Activated CD4-positive, alpha-beta T cell treated with anti-CD3 and anti-CD28 coated beads for 48 hours (primary cell): ENCODE measurements around the gene MRGPRX2.

Source experiments
- DNase-seq: peaks from one replicate; pipeline ENCODE4 v3.0.0-alpha.2; 2020

MRGPRX2 gene

DNA sequence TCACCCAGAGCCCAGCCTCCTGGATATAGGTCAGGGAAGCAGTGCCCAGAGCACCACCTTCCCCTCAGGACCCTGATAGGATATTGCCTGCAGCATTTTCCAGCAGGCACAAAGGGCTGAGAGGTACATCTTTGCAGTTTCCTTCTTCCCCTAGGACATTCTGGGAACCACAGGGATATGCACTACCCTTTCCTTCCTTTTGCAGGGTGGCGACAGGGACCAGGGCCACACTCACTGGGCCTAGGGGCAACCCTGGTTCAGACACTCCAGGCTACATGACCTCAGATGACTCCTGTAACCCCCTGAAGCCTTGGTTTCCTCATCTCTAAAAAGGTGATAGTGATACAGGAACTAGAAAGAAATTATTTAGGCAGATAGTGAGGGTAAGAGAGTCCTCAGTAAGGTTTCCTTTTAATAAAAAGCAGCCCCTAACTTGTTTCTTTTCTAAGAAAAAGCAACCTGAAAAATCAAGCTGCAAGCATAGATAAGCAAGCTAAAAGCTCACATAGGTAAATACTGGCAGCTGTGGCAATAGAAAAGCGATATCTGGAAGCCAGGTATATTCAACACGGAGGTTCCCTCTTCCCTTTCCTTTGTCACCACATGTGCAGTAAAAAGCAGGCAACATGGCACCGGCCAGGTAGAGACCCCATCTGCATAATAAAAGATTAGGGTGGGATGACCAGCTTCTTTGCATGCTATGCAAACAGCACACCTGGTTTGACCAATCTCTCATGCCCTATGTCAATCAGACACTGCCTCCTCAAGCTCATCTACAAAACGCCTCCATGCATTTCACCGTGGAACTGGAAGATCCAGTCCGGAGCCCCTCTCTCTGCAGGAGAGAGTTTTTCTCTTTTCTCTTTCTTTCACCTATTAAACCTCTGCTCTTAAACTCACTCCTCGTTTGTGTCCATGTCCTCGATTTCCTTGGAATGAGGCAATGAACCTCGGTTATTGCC is 13.2 kb upstream of the MRGPRX2 start:
- no peak for DNase-seq

DNA sequence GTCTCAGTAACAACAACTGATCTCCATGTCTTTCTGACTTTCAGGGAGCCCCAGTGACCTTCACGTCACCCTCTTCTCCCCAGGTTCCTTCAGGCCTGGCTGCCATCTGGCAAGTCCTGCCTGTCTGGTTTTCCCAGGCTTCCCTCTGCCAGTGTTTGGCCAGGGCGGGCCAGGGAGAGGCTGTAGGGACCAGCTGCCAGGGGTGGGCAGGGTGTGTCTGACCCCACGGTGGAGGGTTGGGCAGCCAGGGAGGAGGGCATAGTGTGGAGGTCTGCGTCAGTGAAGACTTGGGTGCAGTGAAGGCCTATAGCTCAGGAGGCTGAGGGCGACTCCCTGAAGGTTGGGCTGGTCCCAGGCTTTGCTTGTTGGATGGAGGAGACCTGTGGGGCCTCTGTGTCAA is 11.9 kb upstream of the MRGPRX2 start:
- DNase-seq = no peak

DNA sequence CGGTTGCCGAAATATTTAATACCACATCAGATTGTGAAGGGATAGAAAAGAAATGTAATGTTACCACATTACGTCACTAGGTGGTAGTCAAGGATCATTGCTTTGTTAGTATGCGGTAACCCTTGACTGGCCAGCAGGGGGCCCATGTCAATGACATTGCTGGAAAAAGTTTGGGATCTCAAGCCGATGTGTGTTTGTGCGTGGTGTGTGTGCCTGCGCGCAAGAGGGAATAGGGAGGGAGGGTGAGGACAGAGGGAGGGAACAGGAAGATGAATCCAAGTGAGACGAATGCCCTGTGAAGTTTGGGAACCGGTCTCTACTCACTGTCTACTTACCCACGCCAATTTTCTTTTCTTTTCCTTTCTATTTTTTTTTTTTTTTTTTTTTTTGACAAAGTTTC is 10.7 kb upstream of the MRGPRX2 start:
- peak; percentile 72 for DNase-seq

- DNase-seq = no peak
Measured at GRCh38 chr11:19059833-19060232, 684 bp downstream of the MRGPRX2 start.

DNA sequence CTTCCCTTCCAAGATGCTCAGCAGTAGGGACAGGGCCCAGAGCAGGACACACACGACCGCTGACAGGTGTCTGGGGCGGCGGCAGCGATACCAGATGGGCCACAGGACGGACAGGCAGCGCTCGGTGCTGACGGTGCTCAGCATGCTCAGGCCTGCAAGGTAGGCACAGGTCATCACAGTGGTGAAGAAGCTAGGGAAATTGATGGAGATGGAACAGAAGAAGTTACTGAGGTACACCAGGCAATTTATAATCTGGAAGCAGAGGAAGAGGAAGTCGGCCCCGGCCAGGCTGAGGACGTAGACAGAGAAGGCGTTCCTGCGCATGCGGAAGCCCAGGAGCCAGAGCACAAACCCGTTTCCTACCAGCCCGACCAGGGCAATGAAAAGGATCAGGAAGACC is 4.6 kb downstream of the MRGPRX2 start:
- DNase-seq = no peak

DNA sequence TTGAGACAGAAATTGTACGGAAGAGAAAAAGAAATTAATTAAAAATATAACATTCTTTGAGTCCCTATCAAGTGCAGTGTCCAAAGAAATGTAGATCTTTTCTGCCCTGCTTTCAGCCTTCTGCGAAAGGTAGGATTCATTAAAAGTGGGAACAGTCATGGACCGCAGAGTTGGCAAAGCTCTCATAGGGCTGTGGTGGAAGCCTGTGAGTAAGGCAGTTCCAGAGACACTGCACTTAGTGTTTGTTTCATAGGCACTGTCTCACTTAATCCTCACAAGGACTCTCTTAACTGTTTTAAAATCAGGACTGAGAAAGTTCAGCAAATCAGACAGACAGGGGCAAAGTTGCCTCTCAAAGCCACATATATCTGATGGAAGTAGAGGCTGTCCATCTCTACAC is 5.5 kb downstream of the MRGPRX2 start:
- DNase-seq = no peak

DNA sequence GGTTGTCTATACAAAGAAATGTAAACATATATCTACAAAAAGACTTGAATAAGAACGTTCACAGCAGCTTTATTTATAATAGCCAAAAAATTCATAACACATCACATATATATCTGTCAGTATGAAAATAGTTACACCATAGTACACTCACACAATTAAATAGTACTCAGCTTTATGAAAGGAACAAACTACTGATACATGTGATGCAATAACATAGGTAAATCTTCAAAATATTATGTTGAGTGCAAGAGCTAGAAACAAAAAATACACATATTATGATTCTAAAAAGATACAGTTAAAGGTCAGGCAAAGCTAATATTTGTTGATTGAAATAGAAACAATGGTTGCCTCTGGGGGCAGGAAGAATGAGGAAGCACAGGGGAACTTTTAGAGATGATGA is 6.6 kb downstream of the MRGPRX2 start:
- no peak for DNase-seq

DNA sequence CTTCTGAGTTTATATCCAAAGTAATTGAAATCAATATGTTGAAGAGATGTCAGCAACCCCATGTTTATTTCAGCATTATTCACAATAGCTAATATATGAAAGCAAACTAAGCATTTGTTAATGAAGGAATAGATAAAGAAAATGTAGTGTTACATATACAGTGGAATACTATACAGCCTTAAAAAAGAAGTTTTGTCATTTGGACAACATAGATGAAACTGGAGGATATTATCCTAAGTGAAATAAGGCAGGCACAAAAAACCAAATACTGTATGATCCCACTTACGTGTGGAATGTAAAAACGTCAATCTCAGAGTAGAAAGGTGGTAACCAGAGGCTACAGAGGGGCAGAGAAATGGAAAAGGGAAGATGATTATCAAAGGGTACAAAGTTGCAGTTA is 10.2 kb downstream of the MRGPRX2 start:
- DNase-seq = no peak

- no peak for DNase-seq
Measured at GRCh38 chr11:19049351-19049750, 11.2 kb downstream of the MRGPRX2 start.

DNA sequence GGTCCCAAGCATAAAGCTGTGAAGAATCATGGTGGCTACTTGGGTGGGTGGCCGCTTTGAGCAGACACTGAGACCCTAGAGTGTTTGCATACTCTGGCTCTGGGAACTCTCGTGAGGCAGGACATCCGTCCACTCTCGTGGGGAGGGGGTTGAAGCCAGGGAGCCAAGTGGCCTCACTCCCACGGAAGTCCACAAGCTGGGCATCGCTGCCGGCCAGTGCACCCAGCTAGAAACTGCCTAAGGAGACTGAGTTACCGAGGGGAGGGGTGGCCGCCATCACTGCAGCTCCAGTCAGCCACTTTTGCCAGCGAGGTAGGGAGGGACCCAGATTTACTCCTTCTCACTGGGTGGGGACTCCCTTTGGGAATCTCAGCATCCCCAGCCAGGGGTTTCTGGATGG is 20.5 kb downstream of the MRGPRX2 start:
- DNase-seq = no peak

DNA sequence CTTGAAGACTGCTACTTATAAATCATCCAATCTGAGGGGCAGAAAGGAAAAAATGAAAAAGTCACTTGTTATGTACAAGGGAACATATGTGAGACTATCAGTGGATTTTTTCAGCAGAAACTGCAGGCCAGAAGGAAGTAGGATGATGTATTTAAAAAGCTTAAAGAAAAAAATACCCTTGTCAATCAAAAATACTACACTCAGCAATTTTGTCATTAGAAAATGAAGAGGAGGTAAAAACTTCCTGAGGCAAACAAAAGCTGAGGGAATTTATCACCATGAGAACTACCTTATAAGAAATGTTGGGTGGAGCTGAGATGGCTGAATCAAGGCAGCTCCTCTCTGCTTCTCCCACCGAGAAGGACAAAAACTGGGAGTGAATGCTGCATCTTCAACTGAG is 21.1 kb downstream of the MRGPRX2 start:
- DNase-seq = no peak

DNA sequence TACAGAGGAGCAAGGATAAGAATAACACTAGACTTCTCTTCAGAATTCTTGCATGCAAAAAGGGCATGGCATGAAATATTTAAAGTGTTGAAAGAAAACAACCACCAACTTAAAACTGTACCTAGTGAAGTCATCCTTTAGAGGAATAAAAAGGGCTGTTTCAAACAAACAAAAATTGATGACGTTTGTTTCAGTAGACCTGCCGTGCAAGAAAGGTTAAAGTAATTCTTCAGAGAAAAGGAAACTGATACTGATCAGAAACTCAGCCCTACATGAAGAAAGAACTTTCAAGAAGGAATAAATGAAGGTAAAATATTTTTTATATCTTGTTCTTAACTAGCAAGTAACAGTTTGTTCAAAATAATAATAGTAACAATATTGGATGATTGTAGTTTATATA is 27.5 kb downstream of the MRGPRX2 start:
- DNase-seq = no peak

DNA sequence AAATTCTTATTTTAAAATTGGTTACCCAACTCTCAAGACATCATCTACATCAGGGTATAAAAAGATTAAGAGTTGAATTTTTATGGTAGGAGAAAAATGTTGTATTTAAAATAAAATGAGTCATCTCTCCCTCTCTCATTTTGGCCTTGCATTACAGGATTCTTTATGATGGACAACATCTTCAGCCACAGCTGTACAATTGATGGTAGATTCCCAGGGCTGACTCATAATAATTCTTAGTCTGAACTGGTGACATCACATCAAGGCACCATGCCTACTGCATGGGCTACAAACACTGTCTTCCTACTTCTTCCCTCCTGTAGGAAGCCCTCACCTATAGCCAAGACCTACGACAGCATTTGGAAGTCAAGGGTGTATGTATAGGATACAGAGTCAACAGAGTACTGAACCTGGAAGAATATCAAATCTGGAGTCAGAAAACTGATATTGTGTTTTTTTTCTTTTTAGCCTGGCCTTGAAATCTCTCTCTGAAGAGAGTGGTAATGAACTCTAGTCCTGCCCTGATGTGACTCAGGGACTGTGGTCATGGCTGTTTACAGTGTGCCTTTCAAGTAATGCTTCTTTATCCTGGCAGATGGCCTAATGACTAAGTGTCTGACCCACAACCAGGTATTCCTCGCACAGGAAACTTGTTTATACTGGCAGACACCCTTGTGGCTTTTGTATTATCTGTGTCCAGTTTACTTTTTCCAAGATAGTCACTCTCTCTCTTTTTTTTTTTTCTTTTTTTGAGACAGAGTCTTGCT is 32.5 kb downstream of the MRGPRX2 start:
- no peak for DNase-seq

DNA sequence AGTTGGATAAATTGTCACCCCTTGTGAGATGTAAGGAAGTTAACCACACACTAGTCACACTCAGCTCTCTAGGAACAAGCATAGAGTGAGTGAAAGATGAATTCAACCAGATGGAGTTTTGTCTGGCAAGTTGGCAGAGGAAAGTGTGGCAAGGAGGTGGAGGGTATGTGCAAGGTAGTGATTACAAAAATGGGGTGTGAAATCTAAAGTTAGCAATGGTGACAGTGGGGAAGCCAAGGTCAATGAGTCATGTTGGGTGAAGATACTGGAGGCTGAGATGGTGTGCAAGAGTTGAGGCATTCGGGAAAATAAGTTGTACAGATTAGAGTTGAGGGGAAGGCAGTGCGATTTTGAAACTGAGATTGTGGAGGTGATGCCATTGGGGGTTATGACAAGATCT is 33.7 kb downstream of the MRGPRX2 start:
- no peak for DNase-seq

DNA sequence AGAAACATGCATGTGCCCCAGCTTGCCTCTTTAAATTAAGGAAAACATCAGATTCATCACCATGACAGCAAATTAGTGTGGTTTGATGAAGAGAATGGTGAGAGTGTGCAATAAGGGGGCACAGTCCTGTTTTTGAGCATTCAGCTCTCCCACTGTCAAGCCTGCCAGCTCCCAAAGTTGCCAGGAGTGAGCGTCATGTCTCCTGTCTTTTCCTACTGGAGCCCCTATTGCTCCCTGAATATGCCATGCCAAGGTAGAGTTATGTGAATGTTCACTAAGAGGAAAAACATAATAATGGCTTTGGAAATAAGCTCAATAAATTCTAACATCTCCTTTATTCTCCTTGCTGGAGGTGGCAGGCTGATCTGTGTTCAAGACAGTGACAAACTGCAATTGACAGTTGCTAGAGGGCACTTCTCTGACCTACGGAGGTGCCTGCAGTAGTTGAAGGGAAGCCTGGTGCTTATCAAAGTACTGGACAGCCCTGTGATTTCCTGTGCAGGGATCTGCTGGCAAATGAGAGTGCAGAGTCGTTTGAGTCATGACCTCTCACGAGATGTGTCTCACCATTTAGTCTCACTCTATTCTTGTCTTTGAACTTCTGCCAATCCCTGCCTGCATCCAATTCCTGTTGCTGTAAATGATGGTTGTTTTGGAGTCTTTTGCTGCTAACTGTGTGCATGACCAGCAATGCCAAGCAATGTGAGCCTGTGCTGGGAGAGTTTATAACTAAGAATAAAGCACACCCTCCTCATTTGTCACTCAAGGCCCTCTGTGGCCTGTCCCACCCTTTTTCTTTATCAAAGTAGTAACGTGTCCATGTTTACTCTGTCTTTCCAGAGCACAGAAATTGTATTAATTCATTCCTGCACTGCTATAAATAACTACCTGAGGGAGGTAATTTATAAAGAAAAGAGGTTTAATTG is 34.8 kb downstream of the MRGPRX2 start:
- no peak for DNase-seq

DNA sequence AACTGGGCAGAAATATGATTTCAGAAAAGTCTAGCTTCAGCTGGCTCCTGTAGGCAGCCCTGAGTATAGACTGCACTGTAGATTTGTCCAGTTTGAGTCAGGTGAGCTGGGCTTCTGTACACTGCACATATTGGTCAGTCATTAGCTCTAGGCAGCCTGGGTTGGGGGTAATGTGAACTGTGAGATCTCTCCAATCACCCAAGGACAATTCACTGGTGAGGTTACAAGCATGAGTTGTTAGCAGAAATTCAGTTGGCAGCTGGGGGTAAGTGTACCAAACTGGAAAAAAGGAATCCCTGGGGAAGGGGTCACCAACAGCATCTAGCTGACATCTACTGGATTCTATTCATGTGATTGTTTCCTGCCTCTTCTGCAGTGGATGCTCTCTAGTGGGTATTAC is 39.7 kb downstream of the MRGPRX2 start:
- DNase-seq = no peak

DNA sequence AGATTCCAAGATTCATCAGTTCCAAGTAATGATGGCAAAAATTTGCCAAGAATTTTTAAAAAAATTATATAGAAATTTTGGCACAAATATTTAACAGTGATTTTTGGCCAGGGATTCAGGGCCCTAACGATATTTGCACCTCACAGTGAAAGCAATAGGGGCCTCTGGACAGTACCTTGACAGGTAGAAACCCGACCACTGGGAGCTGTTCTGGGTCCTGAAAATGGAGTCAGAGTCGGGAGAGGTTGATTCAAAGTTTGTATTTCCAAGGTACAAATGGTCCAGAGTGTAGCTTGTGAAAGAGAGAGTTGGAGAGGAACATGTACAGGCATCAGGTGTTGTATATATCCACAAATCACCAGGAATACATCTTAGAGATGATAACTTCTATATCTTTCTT is 41.6 kb downstream of the MRGPRX2 start:
- no peak for DNase-seq

GRCh38 chr11:19013181-19013857 is 47.2 kb downstream of the MRGPRX2 start:
- DNase-seq = no peak

DNA sequence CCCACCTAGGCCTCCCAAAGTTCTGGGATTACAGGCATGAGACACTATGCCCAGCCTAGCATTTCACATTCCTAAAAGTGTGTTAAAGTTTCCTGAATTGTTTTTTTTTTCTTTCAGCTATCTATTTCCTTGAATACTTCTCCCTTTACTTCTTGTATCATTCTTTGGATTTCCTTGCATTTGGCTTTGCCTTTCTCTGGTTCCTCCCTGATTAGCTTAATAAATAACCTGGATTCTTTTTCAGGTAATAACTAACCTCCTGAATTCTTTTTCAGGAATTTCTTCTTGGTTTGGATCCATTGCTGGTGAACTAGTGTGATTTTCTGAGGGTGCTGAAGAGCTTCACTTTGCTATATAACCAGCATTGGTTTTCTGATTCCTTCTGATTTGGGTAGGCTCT is 47.9 kb downstream of the MRGPRX2 start:
- DNase-seq = no peak
